GM15510 (cell line): ENCODE measurements around the gene ZBED1.

ENCODE experiments used
- POLR2A ChIP-seq: IDR thresholded peaks from 3 replicates; pipeline ENCODE4 v1.6.1; 2011; ENCODE audit warnings: borderline replicate concordance; ENCODE audit not compliant: insufficient read length; ENCODE audit errors: extremely low read depth

Gene ZBED1

DNA sequence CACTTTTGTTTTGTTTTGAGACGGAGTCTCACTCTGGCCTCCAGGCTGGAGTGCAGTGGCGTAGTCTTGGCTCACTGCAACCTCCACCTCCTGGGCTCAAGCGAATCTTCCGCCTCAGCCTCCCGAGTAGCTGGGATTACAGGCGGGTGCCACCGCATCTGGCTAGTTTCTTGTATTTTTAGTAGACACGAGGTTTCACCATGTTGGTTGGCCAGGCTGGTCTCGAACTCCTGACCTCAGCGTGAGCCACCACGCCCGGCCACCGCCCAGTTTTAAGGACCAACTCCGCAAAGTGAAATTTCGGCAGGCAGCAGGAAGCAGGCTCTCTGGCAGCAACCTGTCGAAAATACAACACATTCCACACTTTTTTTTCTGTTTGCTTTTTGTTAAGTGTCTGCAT is 13.4 kb downstream of the ZBED1 start:
- TF ChIP-seq POLR2A, result no peak

DNA sequence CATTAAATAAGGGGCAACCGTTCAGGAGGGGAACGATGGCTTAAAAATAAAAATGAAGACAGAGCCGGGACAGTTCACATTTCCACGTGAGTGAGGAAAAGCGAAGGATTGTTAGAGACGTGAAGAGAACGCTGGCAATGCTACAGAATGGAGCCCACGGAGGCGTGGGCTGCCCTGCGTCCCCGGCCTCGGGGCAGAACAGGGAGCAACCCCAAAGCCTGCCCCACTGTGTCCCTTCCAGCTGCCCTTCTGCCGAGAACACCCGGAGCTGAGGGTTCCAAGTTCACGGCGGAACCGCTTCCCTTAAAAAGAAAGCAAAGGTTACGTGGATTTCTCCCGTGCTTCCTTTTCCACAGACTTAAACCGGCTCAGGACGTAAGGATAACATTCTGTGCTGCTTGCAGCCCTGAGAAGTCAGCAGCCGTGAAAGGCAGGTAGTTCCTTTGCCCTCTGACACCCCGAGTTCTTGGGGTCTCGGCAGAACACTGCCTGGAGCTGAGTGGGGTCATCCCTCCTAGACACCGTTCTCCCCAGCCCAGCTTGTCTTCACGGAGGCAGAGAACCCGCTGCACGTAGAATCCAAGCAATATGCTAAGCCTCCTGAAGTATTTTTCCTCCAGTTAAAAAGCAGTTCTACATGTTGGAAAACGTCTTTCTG is 14.2 kb downstream of the ZBED1 start:
- TF ChIP-seq POLR2A, result no peak

- TF ChIP-seq POLR2A, result no peak
Measured at GRCh38 chrX:2485789-2486345, 14.9 kb downstream of the ZBED1 start.

DNA sequence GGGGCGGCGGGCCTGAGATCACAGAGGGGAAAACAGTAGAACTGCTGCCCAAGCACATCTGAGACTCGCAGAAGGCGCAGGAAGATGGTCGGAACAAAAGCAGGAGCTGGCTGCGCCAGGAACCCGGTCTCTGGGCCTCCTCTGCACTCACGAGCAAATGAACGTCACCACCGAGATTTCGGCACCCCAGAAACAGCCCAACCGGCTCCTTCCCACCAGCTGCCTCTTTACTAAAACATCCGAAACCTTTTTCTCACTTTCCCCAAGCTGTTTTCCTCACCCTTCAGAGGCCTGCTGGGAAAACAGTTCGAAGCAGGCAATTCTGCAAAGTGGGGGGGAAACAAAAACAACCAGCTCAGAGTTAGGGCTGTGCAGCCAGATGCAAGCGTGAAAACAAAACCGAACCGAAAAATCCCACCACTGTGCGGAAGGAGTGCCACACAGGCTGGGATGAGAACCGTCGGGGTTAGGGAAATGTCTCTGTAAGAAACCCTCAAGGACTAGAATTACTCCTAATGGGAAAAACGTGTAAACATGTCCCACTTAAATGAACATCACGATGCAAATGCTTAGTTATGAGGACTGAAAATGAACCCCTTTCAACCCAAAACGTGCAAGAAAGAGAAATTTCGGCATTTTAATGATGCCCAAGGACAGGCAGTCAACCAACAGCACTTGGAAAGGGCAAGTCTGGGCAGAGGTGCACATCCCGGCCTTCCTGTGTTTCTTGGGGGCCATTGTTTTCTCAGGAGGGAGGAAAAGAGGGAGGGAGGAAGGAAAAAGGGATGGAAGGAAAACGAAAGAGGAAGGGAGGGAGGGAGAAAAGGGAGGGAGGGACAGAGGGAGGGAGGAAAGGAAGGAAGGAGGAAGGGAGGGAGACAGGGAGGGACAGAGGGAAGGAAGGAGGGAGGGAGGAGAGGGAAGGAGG is 15.8 kb downstream of the ZBED1 start:
- no peak for TF ChIP-seq POLR2A

DNA sequence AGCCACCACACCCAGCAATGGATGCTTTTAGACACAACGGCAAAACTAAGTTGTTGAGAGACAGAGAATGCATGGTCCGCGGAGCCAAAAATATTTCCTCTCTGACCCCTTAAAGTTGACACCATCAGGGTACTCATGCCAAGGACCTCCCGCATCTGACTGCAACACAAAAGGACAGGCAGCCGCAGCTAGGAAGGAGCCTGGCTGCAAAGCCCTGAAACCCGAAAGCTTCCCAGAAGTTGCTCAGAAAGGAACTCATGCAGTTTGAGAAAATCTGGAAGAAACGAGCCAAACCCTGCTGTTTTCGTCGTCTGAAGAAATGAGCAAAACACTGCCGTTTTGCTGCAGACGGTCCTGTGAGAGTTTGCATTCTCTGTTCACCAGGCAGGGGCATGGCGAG is 16.5 kb downstream of the ZBED1 start:
- TF ChIP-seq POLR2A, result no peak

DNA sequence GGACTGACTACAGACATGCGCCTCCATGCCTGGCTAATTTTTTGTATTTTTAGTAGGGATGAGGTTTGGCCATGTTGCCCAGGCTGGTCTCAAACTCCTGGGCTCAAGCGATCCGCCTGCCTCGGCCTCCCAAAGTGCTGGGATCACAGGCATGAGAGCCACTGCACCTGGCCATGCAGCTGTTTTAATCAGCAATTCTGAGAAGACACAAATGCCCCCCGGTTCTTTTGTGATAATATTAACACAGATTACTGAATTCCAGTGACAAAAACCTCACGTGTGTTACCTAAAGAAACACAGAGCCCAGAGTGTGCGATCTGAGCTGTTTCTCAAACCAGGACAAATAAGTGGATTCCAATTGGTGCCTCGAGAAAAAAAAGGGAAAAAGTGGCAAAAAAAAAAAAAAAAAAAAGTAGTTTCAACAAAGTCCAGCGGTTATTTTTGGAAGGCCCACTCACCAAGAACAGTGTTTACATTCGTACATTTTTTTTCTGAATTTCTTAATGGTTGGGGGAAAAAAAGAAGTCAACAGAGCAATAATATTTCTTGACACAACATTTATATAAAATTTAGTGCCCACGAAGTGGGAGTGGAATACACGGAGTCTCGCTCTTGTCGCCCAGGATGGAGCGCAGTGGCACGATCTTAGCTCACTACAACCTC is 17.2 kb downstream of the ZBED1 start:
- TF ChIP-seq POLR2A, result no peak

GRCh38 chrX:2479420-2479780 is 21.4 kb downstream of the ZBED1 start:
- no peak for TF ChIP-seq POLR2A

- no peak for TF ChIP-seq POLR2A
Measured at GRCh38 chrX:2478546-2479419, 22.0 kb downstream of the ZBED1 start.

GRCh38 chrX:2474963-2475726 is 25.6 kb downstream of the ZBED1 start:
- no peak for TF ChIP-seq POLR2A

- no peak for TF ChIP-seq POLR2A
Measured at GRCh38 chrX:2474280-2474962, 26.4 kb downstream of the ZBED1 start.

- no peak for TF ChIP-seq POLR2A
Measured at GRCh38 chrX:2471641-2472040, 29.1 kb downstream of the ZBED1 start.

- no peak for TF ChIP-seq POLR2A
Measured at GRCh38 chrX:2469196-2469685, 31.5 kb downstream of the ZBED1 start.
